Neural cell (in vitro differentiated cells): ENCODE results near the gene TUBD1. TPM values are rescaled to one million over a fixed set of nuclear protein-coding genes. Genes with fewer than 3 reads are reported as not detected.

Experiments used
- H2AFZ ChIP-seq: fragments of 200-600, 300-800 bp; sonication (generic), shearing (Covaris generic); 2 replicates; pipeline ENCODE4 v1.6.0; 2014; ENCODE audit warnings: low read depth, mild to moderate bottlenecking, antibody characterized with exemption, low read length, moderate library complexity
- H3F3A ChIP-seq: fragments of 200-600 bp; shearing (Covaris generic); 2 replicates; pipeline ENCODE4 v1.6.1; 2016; ENCODE audit warnings: mild to moderate bottlenecking, moderate library complexity, mixed read lengths, antibody characterized with exemption, low read length; ENCODE audit not compliant: insufficient read depth, poor library complexity, severe bottlenecking
- H3K27ac ChIP-seq: fragments of 200-600, 300-800 bp; sonication (generic), shearing (Covaris generic); 2 replicates; pipeline ENCODE4 v1.5.1; 2014; ENCODE audit warnings: mild to moderate bottlenecking, low read length, moderate library complexity
- H3K27me3 ChIP-seq: fragments of 300-800, 200-600 bp; sonication (generic), shearing (Covaris generic); 2 replicates; pipeline ENCODE4 v1.6.0; 2014; ENCODE audit warnings: mild to moderate bottlenecking, low read depth, low read length, moderate library complexity; ENCODE audit not compliant: insufficient read depth
- H3K36me3 ChIP-seq: fragments of 300-800, 200-600 bp; sonication (generic), shearing (Covaris generic); 2 replicates; pipeline ENCODE4 v1.5.1; 2014; ENCODE audit warnings: mild to moderate bottlenecking, antibody characterized with exemption, low read length, moderate library complexity; ENCODE audit not compliant: insufficient read depth
- H3K4me2 ChIP-seq: fragments of 300-800, 200-600 bp; sonication (generic), shearing (Covaris generic); 2 replicates; pipeline ENCODE4 v1.6.0; 2014; ENCODE audit warnings: mild to moderate bottlenecking, low read length
- H3K4me3 ChIP-seq: fragments of 300-800, 200-600 bp; sonication (generic), shearing (Covaris generic); 2 replicates; pipeline ENCODE4 v1.5.1; 2014; ENCODE audit warnings: mild to moderate bottlenecking, low read length, moderate library complexity
- H3K79me2 ChIP-seq: fragments of 200-600 bp; shearing (Covaris generic); replicated peaks from 2 replicates; pipeline ENCODE4 v1.6.0; 2014; ENCODE audit warnings: mild to moderate bottlenecking, low read length, moderate library complexity; ENCODE audit not compliant: insufficient read depth
- H3K9ac ChIP-seq: fragments of 300-800, 200-600 bp; sonication (generic), shearing (Covaris generic); 2 replicates; pipeline ENCODE4 v1.6.1; 2016; ENCODE audit warnings: mild to moderate bottlenecking, low read length, mixed read lengths
- H3K9me2 ChIP-seq: fragments of 200-600 bp; shearing (Covaris generic); 2 replicates; pipeline ENCODE4 v1.6.1; 2016; ENCODE audit warnings: mild to moderate bottlenecking, low read length, mixed read lengths; ENCODE audit not compliant: insufficient read depth
- H3K9me3 ChIP-seq: fragments of 200-600, 300-800 bp; sonication (generic), shearing (Covaris generic); 2 replicates; pipeline ENCODE4 v1.6.1; 2016; ENCODE audit warnings: mild to moderate bottlenecking, mixed run types, low read length, moderate library complexity, mixed read lengths
- H4K20me1 ChIP-seq: fragments of 200-600 bp; shearing (Covaris generic); 2 replicates; pipeline ENCODE4 v1.6.1; 2016; ENCODE audit warnings: mild to moderate bottlenecking, mixed run types; ENCODE audit not compliant: insufficient read depth
- CTCF ChIP-seq: fragments of 450-650 bp; IDR thresholded peaks from 2 replicates; pipeline ENCODE4 v1.5.1; 2014; ENCODE audit warnings: antibody characterized with exemption, mild to moderate bottlenecking, moderate library complexity; ENCODE audit not compliant: poor library complexity, severe bottlenecking
- EP300 ChIP-seq: fragments of 450-650 bp; conservative IDR thresholded peaks from 2 replicates; pipeline ENCODE4 v1.6.1; 2014; ENCODE audit warnings: antibody characterized with exemption, mild to moderate bottlenecking, moderate library complexity; ENCODE audit not compliant: poor library complexity, severe bottlenecking
- EZH2 ChIP-seq: fragments of 200-600, 300-800 bp; shearing (Covaris generic), sonication (generic); IDR thresholded peaks from 2 replicates; pipeline ENCODE4 v1.6.1; 2014; ENCODE audit warnings: antibody characterized with exemption, low read length, borderline replicate concordance, mild to moderate bottlenecking; ENCODE audit not compliant: insufficient read depth, poor library complexity, severe bottlenecking
- MXI1 ChIP-seq: fragments of 450-650 bp; conservative IDR thresholded peaks from 2 replicates; pipeline ENCODE4 v1.6.1; 2014; ENCODE audit warnings: antibody characterized with exemption, mild to moderate bottlenecking; ENCODE audit not compliant: poor library complexity, severe bottlenecking
- POLR2AphosphoS5 ChIP-seq: IDR thresholded peaks from 2 replicates; pipeline ENCODE4 v1.6.1; 2012
- RAD21 ChIP-seq: fragments of 450-650 bp; conservative IDR thresholded peaks from 2 replicates; pipeline ENCODE4 v1.6.1; 2014; ENCODE audit warnings: antibody characterized with exemption, mild to moderate bottlenecking, moderate library complexity
- REST ChIP-seq: IDR thresholded peaks from 2 replicates; pipeline ENCODE4 v1.6.1; 2012; ENCODE audit warnings: borderline replicate concordance
- SMC3 ChIP-seq: fragments of 450-650 bp; conservative IDR thresholded peaks from 2 replicates; pipeline ENCODE4 v1.6.1; 2014; ENCODE audit warnings: antibody characterized with exemption, mild to moderate bottlenecking, moderate library complexity; ENCODE audit not compliant: poor library complexity
- TAF1 ChIP-seq: IDR thresholded peaks from 2 replicates; pipeline ENCODE4 v1.6.1; 2012; ENCODE audit warnings: low read depth
- polyA plus RNA-seq: library from polyadenylated mRNA; depleted of rRNA; stranded (reverse); fragments of >200 nt; gene quantifications from 2 replicates; pipeline ENCODE4 v1.2.3, GENCODE V29; 2014

Gene TUBD1
- polyA plus RNA-seq, 1 donor from 2014 or later: 12.3 TPM

GRCh38 chr17:59893676-59894100 lies 945 bp upstream of the TUBD1 start:
- H3K36me3 ChIP-seq: no peaks in the 10 kb centered on the region
- H2AFZ ChIP-seq: peak overlapping the region; percentile 62

GRCh38 chr17:59892251-59892923 lies 356 bp downstream of the TUBD1 start:
- H3K4me3 ChIP-seq: peak overlapping the region; percentile 96
- H3K79me2 ChIP-seq: peaks cover 44% of the 10 kb centered on the region
- H3F3A ChIP-seq: no peaks in the 10 kb centered on the region
- peak overlapping the region; percentile 87 for H2AFZ ChIP-seq
- no peak for TF ChIP-seq CTCF
- TF ChIP-seq EP300: no peak
- no peak for TF ChIP-seq POLR2AphosphoS5
- TF ChIP-seq MXI1: no peak
- TF ChIP-seq TAF1: no peak
- no peak for TF ChIP-seq RAD21
- TF ChIP-seq EZH2: no peak
- TF ChIP-seq REST: no peak
- TF ChIP-seq SMC3: no peak
- no peak overlapping the region for H3K27ac ChIP-seq
- H3K27me3 ChIP-seq: no peaks in the 10 kb centered on the region
- H3K36me3 ChIP-seq: no peaks in the 10 kb centered on the region
- H4K20me1 ChIP-seq: no peaks in the 10 kb centered on the region
- no peaks in the 10 kb centered on the region for H3K9me2 ChIP-seq
- H3K9me3 ChIP-seq: no peaks in the 10 kb centered on the region
- peak overlapping the region; percentile 91 for H3K4me2 ChIP-seq
- H3K9ac ChIP-seq: peak overlapping the region; percentile 34

More at GRCh38 chr17:59893676-59894100, 945 bp upstream of the TUBD1 start:
- H3K9me2 ChIP-seq: no peaks in the 10 kb centered on the region
- H3K79me2 ChIP-seq: peaks cover 46% of the 10 kb centered on the region
- TF ChIP-seq CTCF (no peak), RAD21 (no peak), SMC3 (no peak)
- H3K9me3 ChIP-seq: no peaks in the 10 kb centered on the region
- peak overlapping the region; percentile 84 for H3K9ac ChIP-seq
- no peaks in the 10 kb centered on the region for H3K27me3 ChIP-seq
- H3K4me2 ChIP-seq: peak overlapping the region; percentile 56
- H3F3A ChIP-seq: no peaks in the 10 kb centered on the region
- H4K20me1 ChIP-seq: no peaks in the 10 kb centered on the region
- peak overlapping the region; percentile 96 for H3K4me3 ChIP-seq
- H3K27ac ChIP-seq: peak overlapping the region; percentile 78
